HCT116 (cell line): ENCODE results near the gene SYDE1. TPM values are rescaled to one million over a fixed set of nuclear protein-coding genes. Genes with fewer than 3 reads are reported as not detected.

ENCODE experiments used
- ATAC-seq: fragments of 200-7000 bp; cut with Tn5 transposase; 2 replicates; pipeline ENCODE4 v1.9.1; 2020; ENCODE audit warnings: mild to moderate bottlenecking, moderate library complexity
- BruUV-seq: library from RNA; stranded (reverse); fragments of 400-500 nt; replicated peaks from 2 replicates; lab custom pipeline; 2021; lab: Mats Ljungman, UMichigan
- CTCF ChIA-PET: fragments of 300-600 bp; sonication (Branson Sonifier 250); formaldehyde crosslinking; loops from one replicate; lab custom pipeline; 2021; ENCODE audit warnings: antibody characterized with exemption; lab: Charles Lee
- POLR2A ChIA-PET: fragments of 300-600, 350-600 bp; sonication (Branson Sonifier 250); formaldehyde crosslinking; loops from one replicate; lab custom pipeline; 2021; ENCODE audit warnings: antibody characterized with exemption; lab: Charles Lee
- RAD21 ChIA-PET, 2 experiments: fragments of 300-600 bp; sonication (Branson Sonifier 250); formaldehyde crosslinking; loops; one replicate each; lab custom pipeline; 2023; ENCODE audit warnings: low total read pairs in 2 of 2; ENCODE audit not compliant: uncharacterized antibody in 2 of 2, unreplicated experiment in 2 of 2, low non-redundant PET in 1 of 2; lab: Charles Lee
- DNase-seq: peaks from one replicate; pipeline ENCODE4 v3.0.0-alpha.2; 2010; ENCODE audit warnings: low read depth, low spot score
- H2AFZ ChIP-seq: fragments of 200-600 bp; shearing (Covaris generic), sonication (generic); 2 replicates; pipeline ENCODE4 v1.6.1; 2017; ENCODE audit warnings: low read depth, mixed run types, mixed read lengths, antibody characterized with exemption, low read length; ENCODE audit not compliant: poor library complexity, severe bottlenecking
- H3K27ac ChIP-seq: 2 replicates; pipeline ENCODE4 v1.5.1; 2012; ENCODE audit warnings: low read depth, low read length
- H3K27me3 ChIP-seq: fragments of 200-600 bp; sonication (generic); 2 replicates; pipeline ENCODE4 v1.6.1; 2016; ENCODE audit warnings: mixed run types, low read length, mixed read lengths; ENCODE audit not compliant: insufficient read depth
- H3K36me3 ChIP-seq, 2 experiments: fragments of 200-500 bp in 1 of 2; fragments of 200-600 bp in 1 of 2; sonication (Bioruptor generic) in 1 of 2; sonication (generic) in 1 of 2; 2 replicates each; pipeline versions ENCODE4 v1.5.1 to v1.6.1; 2014 to 2016; ENCODE audit warnings: low read length in 2 of 2, inconsistent platforms in 1 of 2, mixed read lengths in 1 of 2, mixed run types in 1 of 2; ENCODE audit not compliant: insufficient read depth in 2 of 2, control insufficient read depth in 1 of 2
- H3K4me1 ChIP-seq, 2 experiments: fragments of 200-600 bp in 1 of 2; sonication (generic) in 1 of 2; 2 replicates each; pipeline versions ENCODE4 v1.5.1 to v1.6.1; 2012 to 2017; ENCODE audit warnings: low read length in 2 of 2, inconsistent platforms in 1 of 2, mild to moderate bottlenecking in 1 of 2, mixed read lengths in 1 of 2, mixed run types in 1 of 2, moderate library complexity in 1 of 2; ENCODE audit not compliant: insufficient read depth in 2 of 2, control insufficient read depth in 1 of 2
- H3K4me2 ChIP-seq: fragments of 200-600 bp; sonication (generic); 2 replicates; pipeline ENCODE4 v1.6.1; 2017; ENCODE audit warnings: mixed run types, low read length, mixed read lengths
- H3K4me3 ChIP-seq, 2 experiments: fragments of 200-600 bp in 1 of 2; sonication (generic) in 1 of 2; replicated peaks in 1 of 2; 2 replicates each; pipeline ENCODE4 v1.5.1; 2011 to 2016; ENCODE audit warnings: low read length in 2 of 2, control low read depth in 1 of 2, low read depth in 1 of 2, mild to moderate bottlenecking in 1 of 2, mixed read lengths in 1 of 2, mixed run types in 1 of 2
- H3K79me2 ChIP-seq: fragments of 200-600 bp; sonication (generic); 2 replicates; pipeline ENCODE4 v1.6.1; 2017; ENCODE audit warnings: mild to moderate bottlenecking, mixed run types, low read length, moderate library complexity, mixed read lengths; ENCODE audit not compliant: insufficient read depth
- H3K9ac ChIP-seq: fragments of 200-600 bp; sonication (generic); 2 replicates; pipeline ENCODE4 v1.6.1; 2016; ENCODE audit warnings: low read length, mixed read lengths
- H3K9me2 ChIP-seq: fragments of 200-600 bp; sonication (generic), shearing (Covaris generic); 2 replicates; pipeline ENCODE4 v1.6.1; 2017; ENCODE audit warnings: mixed run types, mild to moderate bottlenecking, moderate library complexity; ENCODE audit not compliant: insufficient read depth
- H3K9me3 ChIP-seq, 2 experiments: fragments of 200-500 bp in 1 of 2; fragments of 200-600 bp in 1 of 2; sonication (Bioruptor generic) in 1 of 2; sonication (generic) in 1 of 2; 2 replicates each; pipeline ENCODE4 v1.6.1; 2014 to 2017; ENCODE audit warnings: low read length in 2 of 2, mixed read lengths in 2 of 2, inconsistent platforms in 1 of 2, low read depth in 1 of 2, mild to moderate bottlenecking in 1 of 2, mixed run types in 1 of 2, moderate library complexity in 1 of 2; ENCODE audit not compliant: control insufficient read depth in 1 of 2, insufficient read depth in 1 of 2
- H4K20me1 ChIP-seq: fragments of 200-600 bp; sonication (generic), shearing (Covaris generic); 2 replicates; pipeline ENCODE4 v1.6.1; 2017; ENCODE audit warnings: mixed run types, mild to moderate bottlenecking, moderate library complexity; ENCODE audit not compliant: insufficient read depth
- CBX3 ChIP-seq: IDR thresholded peaks from 2 replicates; pipeline ENCODE4 v1.6.1; 2012; ENCODE audit warnings: low read depth
- CEBPB ChIP-seq: IDR thresholded peaks from 2 replicates; pipeline ENCODE4 v1.6.1; 2012; ENCODE audit warnings: low read depth
- EGR1 ChIP-seq: IDR thresholded peaks from 2 replicates; pipeline ENCODE4 v1.6.1; 2012; ENCODE audit warnings: low read depth
- ELF1 ChIP-seq: IDR thresholded peaks from 2 replicates; pipeline ENCODE4 v1.6.1; 2012; ENCODE audit warnings: low read depth, borderline replicate concordance
- EZH2 ChIP-seq: fragments of 200-600 bp; sonication (generic); IDR thresholded peaks from 2 replicates; pipeline ENCODE4 v1.6.1; 2017; ENCODE audit warnings: antibody characterized with exemption, mixed run types
- EZH2phosphoT487 ChIP-seq: fragments of 200-600 bp; IDR thresholded peaks from 2 replicates; pipeline ENCODE4 v1.6.1; 2018; ENCODE audit warnings: antibody characterized with exemption, borderline replicate concordance
- POLR2AphosphoS5 ChIP-seq: IDR thresholded peaks from 2 replicates; pipeline ENCODE4 v1.6.1; 2011; ENCODE audit warnings: mild to moderate bottlenecking, low read depth, low read length, moderate library complexity
- RAD21 ChIP-seq: IDR thresholded peaks from 2 replicates; pipeline ENCODE4 v1.6.1; 2012; ENCODE audit warnings: low read depth, mild to moderate bottlenecking
- SIN3A ChIP-seq: IDR thresholded peaks from 2 replicates; pipeline ENCODE4 v1.6.1; 2012; ENCODE audit warnings: low read depth
- SP1 ChIP-seq: IDR thresholded peaks from 2 replicates; pipeline ENCODE4 v1.6.1; 2012; ENCODE audit warnings: low read depth
- ZFX ChIP-seq: fragments of 450-650 bp; IDR thresholded peaks from 2 replicates; pipeline ENCODE4 v1.6.1; 2017
- intact Hi-C: fragments of 100-400 bp; cut with micrococcal nuclease; formaldehyde crosslinking; loops from 2 replicates; pipeline ENCODE4 v1.10.0; 2022
- total RNA-seq: library from RNA; stranded (reverse); gene quantifications from one replicate; pipeline ENCODE4 v1.2.1, GENCODE V29; 2021; ENCODE audit not compliant: unreplicated experiment
- TF ChIP-seq, protein P1 (sequence below), 3 experiments: fragments of 200-600 bp in 1 of 3; sonication (generic) in 1 of 3; IDR thresholded peaks in 2 of 3; conservative IDR thresholded peaks in 1 of 3; 2 replicates each; pipeline ENCODE4 v1.5.1; 2012 to 2017; ENCODE audit warnings: low read depth in 2 of 3, low read length in 2 of 3, antibody characterized with exemption in 1 of 3, borderline replicate concordance in 1 of 3, control low read depth in 1 of 3, mild to moderate bottlenecking in 1 of 3, mixed read lengths in 1 of 3, mixed run types in 1 of 3, moderate library complexity in 1 of 3; ENCODE audit not compliant: insufficient read depth in 1 of 3
- TF ChIP-seq, protein P2 (sequence below): IDR thresholded peaks from 2 replicates; pipeline ENCODE4 v1.6.1; 2012

SYDE1 gene
- total RNA-seq, 1 experiment from 2014 or later: 4.9 TPM

DNA sequence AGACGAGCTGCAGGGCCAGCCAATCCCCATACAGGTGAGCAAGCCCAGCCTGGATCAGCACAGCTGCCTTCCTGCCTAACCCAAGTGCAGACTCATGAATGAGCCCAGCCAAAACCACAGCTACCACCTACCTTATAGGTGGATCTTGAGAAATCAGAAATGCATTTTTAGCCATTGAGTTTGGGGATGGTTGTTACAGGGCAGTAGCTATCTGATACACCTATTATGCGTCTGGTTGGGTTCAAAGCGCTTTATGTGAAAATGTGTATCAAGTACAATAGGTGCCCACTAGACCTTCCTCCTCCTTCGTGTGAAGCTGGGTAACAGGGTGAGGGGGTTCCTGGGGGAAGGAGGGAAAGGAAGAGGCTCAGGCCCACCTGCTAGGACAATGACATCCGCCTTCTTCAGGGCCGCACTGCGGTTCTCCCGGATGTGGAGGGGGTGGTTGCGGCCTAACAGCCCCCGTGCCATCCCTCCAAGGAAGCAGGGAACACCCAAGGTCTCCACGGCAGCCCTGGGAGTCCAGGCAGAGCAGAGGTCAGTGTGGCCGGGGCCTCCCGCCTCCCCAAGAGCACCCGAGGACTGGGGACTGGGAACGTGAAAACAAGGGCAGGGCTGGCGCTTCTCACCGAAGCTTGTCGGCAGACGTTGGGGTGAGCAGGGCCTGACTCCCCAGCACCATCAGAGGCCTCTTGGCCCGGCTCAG lies 11.7 kb downstream of the SYDE1 start:
- BruUV-seq: no TSS peak
- ChIA-PET POLR2A (no interaction called here), RAD21 (no interaction called here), CTCF (no interaction called here)
- H3K27me3 ChIP-seq: no peaks in the 10 kb centered on the region
- H3K9ac ChIP-seq: no peak overlapping the region
- peak; percentile 26; the same call in 1 of the 2 replicates for TF ChIP-seq CBX3
- TF ChIP-seq, protein P1, sequence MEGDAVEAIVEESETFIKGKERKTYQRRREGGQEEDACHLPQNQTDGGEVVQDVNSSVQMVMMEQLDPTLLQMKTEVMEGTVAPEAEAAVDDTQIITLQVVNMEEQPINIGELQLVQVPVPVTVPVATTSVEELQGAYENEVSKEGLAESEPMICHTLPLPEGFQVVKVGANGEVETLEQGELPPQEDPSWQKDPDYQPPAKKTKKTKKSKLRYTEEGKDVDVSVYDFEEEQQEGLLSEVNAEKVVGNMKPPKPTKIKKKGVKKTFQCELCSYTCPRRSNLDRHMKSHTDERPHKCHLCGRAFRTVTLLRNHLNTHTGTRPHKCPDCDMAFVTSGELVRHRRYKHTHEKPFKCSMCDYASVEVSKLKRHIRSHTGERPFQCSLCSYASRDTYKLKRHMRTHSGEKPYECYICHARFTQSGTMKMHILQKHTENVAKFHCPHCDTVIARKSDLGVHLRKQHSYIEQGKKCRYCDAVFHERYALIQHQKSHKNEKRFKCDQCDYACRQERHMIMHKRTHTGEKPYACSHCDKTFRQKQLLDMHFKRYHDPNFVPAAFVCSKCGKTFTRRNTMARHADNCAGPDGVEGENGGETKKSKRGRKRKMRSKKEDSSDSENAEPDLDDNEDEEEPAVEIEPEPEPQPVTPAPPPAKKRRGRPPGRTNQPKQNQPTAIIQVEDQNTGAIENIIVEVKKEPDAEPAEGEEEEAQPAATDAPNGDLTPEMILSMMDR (IDR thresholded peaks at IDR 0.05 in 2 of 3, conservative IDR thresholded peaks at IDR 0.05 in 1 of 3; ENCODE audit: borderline replicate concordance in 1 of 3, insufficient read depth in 1 of 3, low read depth in 2 of 3, low read length in 2 of 3): no peak
- TF ChIP-seq, all 23 proteins: peak for 1
- Histone ChIP-seq H3K4me2 (no peak overlapping the region), H3K36me3 (peaks cover 34 to 38% of the 10 kb centered on the region in 2 experiments), H3K79me2 (peaks cover 15% of the 10 kb centered on the region), H3K9me3 (peaks cover 3 to 6% of the 10 kb centered on the region in 2 experiments; a peak in 1 of 4 replicates), H3K9me2 (no peaks in the 10 kb centered on the region), H3K27ac (no peak overlapping the region), H4K20me1 (no peaks in the 10 kb centered on the region), H3K4me3 (no peak overlapping the region), H3K4me1 (peaks cover 1% of the 10 kb centered on the region in 2 experiments; a peak in 2 of 4 replicates), H2AFZ (no peak overlapping the region)
- DNase-seq (no peak), ATAC-seq (no peak)
- intact Hi-C loops: no loop called here

- POLR2A ChIA-PET: interaction anchor here (1.1 kb wide), 1 partner anchor 180 kb away, joined by 3 read pairs; no protein-coding TSS in a partner anchor
- H3K9me2 ChIP-seq: no peaks in the 10 kb centered on the region
- no peak overlapping the region for H3K4me2 ChIP-seq
- no peaks in the 10 kb centered on the region for H4K20me1 ChIP-seq
- no TSS peak for BruUV-seq
- CTCF ChIA-PET: interaction anchor here (0.7 kb wide), 1 partner anchor 15 kb away, joined by 3 read pairs; no protein-coding TSS in a partner anchor
- H3K27ac ChIP-seq: no peak overlapping the region
- RAD21 ChIA-PET: no interaction called here
- no peak for DNase-seq
- peaks cover 30 to 38% of the 10 kb centered on the region in 2 experiments for H3K36me3 ChIP-seq
- H3K4me1 ChIP-seq: peaks cover 2 to 14% of the 10 kb centered on the region in 2 experiments; a peak in 2 of 4 replicates
- no peak overlapping the region for H3K4me3 ChIP-seq
- no peaks in the 10 kb centered on the region for H3K27me3 ChIP-seq
- H2AFZ ChIP-seq: no peak overlapping the region
- peaks cover 3 to 6% of the 10 kb centered on the region in 2 experiments; a peak in 1 of 4 replicates for H3K9me3 ChIP-seq
- intact Hi-C loops: no loop called here
- no peak for ATAC-seq
- TF ChIP-seq EGR1 (no peak), EZH2 (no peak), SIN3A (no peak), SP1 (no peak), EZH2phosphoT487 (no peak), POLR2AphosphoS5 (no peak), RAD21 (no peak), ZFX (no peak), CEBPB (no peak), ELF1 (no peak)
- TF ChIP-seq, protein P2, sequence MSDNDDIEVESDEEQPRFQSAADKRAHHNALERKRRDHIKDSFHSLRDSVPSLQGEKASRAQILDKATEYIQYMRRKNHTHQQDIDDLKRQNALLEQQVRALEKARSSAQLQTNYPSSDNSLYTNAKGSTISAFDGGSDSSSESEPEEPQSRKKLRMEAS: no peak
- H3K79me2 ChIP-seq: peaks cover 29% of the 10 kb centered on the region
- no peak overlapping the region for H3K9ac ChIP-seq
These were observed 13.2 kb downstream of the SYDE1 start for GRCh38 chr19:15120135-15121026.
